Adrenal gland (tissue), 12 donors: ENCODE data around the gene SLC1A6. TPM values are rescaled to one million over a fixed set of nuclear protein-coding genes. Genes with fewer than 3 reads are reported as not detected.

Experiments
- DNase-seq, 7 donors: peaks; one replicate each; pipeline ENCODE4 v3.0.0-alpha.2; 2019 to 2020
- H3K27ac ChIP-seq, 5 donors: fragments of 200-600 bp; sonication (generic) in 4 of 5; 1 replicate in 3 of 5; 2 replicates in 2 of 5; pipeline versions ENCODE4 v1.5.1 to v1.8.0; 2016 to 2020; ENCODE audit warnings: mild to moderate bottlenecking in 1 of 5
- H3K27me3 ChIP-seq: fragments of 200-600 bp; 2 replicates; pipeline ENCODE4 v1.8.0; 2021
- H3K36me3 ChIP-seq, 2 donors: fragments of 200-600 bp; replicated peaks in 1 of 2; 1 replicate in 1 of 2; 2 replicates in 1 of 2; pipeline versions ENCODE4 v1.5.1 to v1.8.0; 2018 to 2022
- H3K4me1 ChIP-seq, 2 donors: fragments of 200-600 bp; replicated peaks in 1 of 2; 1 replicate in 1 of 2; 2 replicates in 1 of 2; pipeline versions ENCODE4 v1.5.1 to v1.8.0; 2018 to 2021
- H3K4me3 ChIP-seq, 4 donors: fragments of 200-600 bp; sonication (generic) in 3 of 4; one replicate each; pipeline ENCODE4 v1.5.1; 2016 to 2018
- H3K9me3 ChIP-seq, 3 donors: fragments of 200-600 bp; sonication (generic) in 1 of 3; replicated peaks in 1 of 3; 1 replicate in 2 of 3; 2 replicates in 1 of 3; pipeline versions ENCODE4 v1.5.1 to v1.8.0; 2016 to 2021
- POLR2A ChIP-seq, 2 donors: fragments of 450-650 bp; IDR thresholded peaks; one replicate each; pipeline ENCODE4 v1.6.1; 2017; ENCODE audit warnings: antibody characterized with exemption in 2 of 2, mild to moderate bottlenecking in 2 of 2, moderate library complexity in 1 of 2
- WGBS, 4 donors: extraction: QIAGEN DNeasy Blood & Tissue Kit in 2 of 4; methylation state at CpG; one replicate each; pipeline versions ENCODE4 v1.1.5 to v1.1.7; 2013 to 2017; 5-methylcytosine and 5-hydroxymethylcytosine counted together
- intact Hi-C, 2 donors: fragments of 100-400 bp; cut with DNase I; formaldehyde crosslinking; loops; one replicate each; pipeline versions ENCODE4 v1.14.1 to v1.15.0; 2022 to 2023
- polyA plus RNA-seq, 3 donors: library from polyadenylated mRNA; stranded (reverse); fragments of 200-250 nt in 2 of 3; fragments of 350-450 nt in 1 of 3; fragmentation: Illumina TruSeq in 1 of 3; extraction: RNeasy Lipid Tissue Mini Kit (QIAGEN cat#74804) in 1 of 3; gene quantifications; one replicate each; pipeline ENCODE4 v1.2.3, GENCODE V29; 2013 to 2014
- total RNA-seq, 9 donors: library from RNA; depleted of rRNA in 4 of 9; stranded (reverse); fragments of >200 nt in 4 of 9; fragments of 120-200 nt in 1 of 9; fragmentation: NEBNext Ultra II Directional in 1 of 9; extraction: Animal tissue kit (Norgen Biotek cat#: 25700) in 1 of 9; gene quantifications; one replicate each; pipeline versions ENCODE4 v1.1.0 to v1.2.4, GENCODE V29; 2013 to 2023
- TF ChIP-seq, protein P1 (sequence below), 6 experiments: fragments of 450-650 bp in 4 of 6; fragments of 200-600 bp in 2 of 6; sonication (generic) in 1 of 6; IDR thresholded peaks; 1 replicate in 5 of 6; 2 replicates in 1 of 6; pipeline versions ENCODE4 v1.5.1 to v1.8.0; 2016 to 2021; ENCODE audit warnings: antibody characterized with exemption in 6 of 6, mild to moderate bottlenecking in 2 of 6, moderate library complexity in 1 of 6
- donor health status: healthy with polysubstance abuse.
- donor health status: Bipolar disorder and iron deficiency.
- donor health status: DM: yes; HTN: yes; CAD: no.
- donor health status: DM: no; HTN: no; CAD: no.
- donor health status: DM: no; HTN: no; CAD: no.
- donor health status: DM: yes; HTN: yes; CAD: no.

SLC1A6 gene
- total and polyA plus RNA-seq, 12 donors: 0.11 TPM; not detected in 11

DNA sequence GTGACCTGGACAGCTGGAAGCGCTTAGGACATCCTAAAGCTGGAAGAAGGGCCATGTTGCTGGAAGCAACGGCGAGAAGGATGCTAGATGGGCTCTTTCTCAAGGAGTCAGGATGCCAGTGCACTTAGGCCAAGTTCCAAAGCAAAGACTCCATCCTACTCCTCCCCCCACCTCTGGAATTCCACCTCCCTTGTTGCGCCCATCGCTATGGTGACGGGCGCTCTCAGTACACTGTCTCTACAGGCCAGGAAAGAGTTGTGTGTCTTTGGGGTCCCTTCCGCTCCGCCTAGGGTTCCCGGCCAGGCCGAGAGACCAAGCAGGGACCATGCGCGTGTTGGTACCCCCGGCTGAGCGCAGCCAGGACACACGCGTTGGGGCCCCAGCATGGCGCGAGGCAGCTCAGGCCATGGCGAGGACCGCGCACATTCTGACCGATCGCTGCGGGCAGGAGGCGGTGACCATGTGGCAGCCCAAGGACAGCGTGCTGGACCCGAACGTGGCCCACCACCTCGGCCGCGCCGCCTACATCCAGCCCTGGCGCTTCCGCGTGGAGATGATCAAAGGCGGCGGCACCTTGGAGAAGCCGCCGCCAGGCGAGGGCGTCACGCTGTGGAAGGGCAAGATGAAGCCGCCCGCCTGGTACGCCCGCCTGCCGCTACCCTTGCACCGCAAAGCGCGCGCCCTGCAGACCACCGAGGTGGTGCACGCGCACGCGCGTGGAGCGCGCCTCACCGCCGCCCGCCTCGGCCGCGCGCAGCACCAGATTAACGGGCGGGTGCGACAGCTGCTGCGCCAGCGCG, 31.0 kb upstream of the SLC1A6 start:
- H3K27ac ChIP-seq: no peak overlapping the region
- H3K9me3 ChIP-seq: no peaks in the 10 kb centered on the region
- H3K27me3 ChIP-seq: peaks cover 11% of the 10 kb centered on the region
- H3K4me3 ChIP-seq: no peak overlapping the region
- TF ChIP-seq POLR2A (IDR thresholded peaks at IDR 0.05): no peak
- TF ChIP-seq, protein P1, sequence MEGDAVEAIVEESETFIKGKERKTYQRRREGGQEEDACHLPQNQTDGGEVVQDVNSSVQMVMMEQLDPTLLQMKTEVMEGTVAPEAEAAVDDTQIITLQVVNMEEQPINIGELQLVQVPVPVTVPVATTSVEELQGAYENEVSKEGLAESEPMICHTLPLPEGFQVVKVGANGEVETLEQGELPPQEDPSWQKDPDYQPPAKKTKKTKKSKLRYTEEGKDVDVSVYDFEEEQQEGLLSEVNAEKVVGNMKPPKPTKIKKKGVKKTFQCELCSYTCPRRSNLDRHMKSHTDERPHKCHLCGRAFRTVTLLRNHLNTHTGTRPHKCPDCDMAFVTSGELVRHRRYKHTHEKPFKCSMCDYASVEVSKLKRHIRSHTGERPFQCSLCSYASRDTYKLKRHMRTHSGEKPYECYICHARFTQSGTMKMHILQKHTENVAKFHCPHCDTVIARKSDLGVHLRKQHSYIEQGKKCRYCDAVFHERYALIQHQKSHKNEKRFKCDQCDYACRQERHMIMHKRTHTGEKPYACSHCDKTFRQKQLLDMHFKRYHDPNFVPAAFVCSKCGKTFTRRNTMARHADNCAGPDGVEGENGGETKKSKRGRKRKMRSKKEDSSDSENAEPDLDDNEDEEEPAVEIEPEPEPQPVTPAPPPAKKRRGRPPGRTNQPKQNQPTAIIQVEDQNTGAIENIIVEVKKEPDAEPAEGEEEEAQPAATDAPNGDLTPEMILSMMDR (IDR thresholded peaks at IDR 0.05): no peak
- intact Hi-C loops: no loop called here
- no peaks in the 10 kb centered on the region for H3K4me1 ChIP-seq
- H3K36me3 ChIP-seq: no peaks in the 10 kb centered on the region
- no peak for DNase-seq
- 3 to 11% (median 7%) methylated on average over 10 to 73 of the region's 73 CpGs for WGBS, 4 donors

- intact Hi-C loops: no loop called here
- DNase-seq: no peak
- Histone ChIP-seq H3K4me3 (no peak overlapping the region), H3K9me3 (no peaks in the 10 kb centered on the region), H3K27me3 (peaks cover 11% of the 10 kb centered on the region), H3K27ac (no peak overlapping the region), H3K36me3 (no peaks in the 10 kb centered on the region), H3K4me1 (no peaks in the 10 kb centered on the region)
- TF ChIP-seq, protein P1 (IDR thresholded peaks at IDR 0.05): no peak
- no peak for TF ChIP-seq POLR2A (IDR thresholded peaks at IDR 0.05)
These were observed 28.6 kb upstream of the SLC1A6 start for GRCh38 chr19:15008308-15008707.

DNA sequence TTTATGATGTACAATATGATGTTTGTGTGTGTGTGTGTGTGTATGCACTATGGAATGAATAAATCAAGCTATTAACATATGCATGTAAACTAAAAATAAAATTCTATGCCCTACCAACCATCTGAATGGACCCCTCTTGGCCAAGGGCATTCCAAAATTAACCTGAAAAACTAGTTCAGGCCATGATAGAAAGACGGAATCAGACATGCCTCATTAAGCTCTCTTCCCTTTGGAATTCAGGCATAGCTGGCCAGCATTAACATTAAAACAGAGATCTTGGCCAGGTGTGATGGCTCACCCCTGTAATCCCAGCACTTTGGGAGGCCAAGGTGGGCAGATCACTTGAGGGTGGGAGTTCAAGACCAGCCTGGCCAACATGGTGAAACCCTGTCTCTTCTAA, 18.3 kb upstream of the SLC1A6 start:
- H3K4me1 ChIP-seq: no peaks in the 10 kb centered on the region
- no peak for DNase-seq
- H3K36me3 ChIP-seq: no peaks in the 10 kb centered on the region
- no peaks in the 10 kb centered on the region for H3K9me3 ChIP-seq
- intact Hi-C loops: no loop called here
- 50 to 92% (median 78%) methylated on average over 1 of the region's 1 CpG for WGBS, 4 donors
- no peak for TF ChIP-seq POLR2A (IDR thresholded peaks at IDR 0.05)
- TF ChIP-seq, protein P1 (IDR thresholded peaks at IDR 0.05): no peak
- peaks cover 7% of the 10 kb centered on the region for H3K27me3 ChIP-seq
- H3K27ac ChIP-seq: no peak overlapping the region
- H3K4me3 ChIP-seq: no peak overlapping the region

GRCh38 chr19:14992780-14993179, 13.1 kb upstream of the SLC1A6 start:
- 64 to 75% (median 66%) methylated on average over 11 of the region's 11 CpGs for whole genome bisulfite sequencing, 4 donors
- H3K9me3 ChIP-seq: no peaks in the 10 kb centered on the region
- H3K27ac ChIP-seq: no peak overlapping the region
- H3K36me3 ChIP-seq: no peaks in the 10 kb centered on the region
- H3K4me1 ChIP-seq: no peaks in the 10 kb centered on the region
- H3K4me3 ChIP-seq: no peak overlapping the region
- no peak for DNase-seq
- TF ChIP-seq POLR2A (IDR thresholded peaks at IDR 0.05): no peak
- TF ChIP-seq, protein P1 (IDR thresholded peaks at IDR 0.05): no peak
- no peaks in the 10 kb centered on the region for H3K27me3 ChIP-seq
- intact Hi-C loops: no loop called here
